Fibroblast of the aortic adventitia (primary cell): ENCODE measurements around the gene DRC1. TPM values are rescaled to one million over a fixed set of nuclear protein-coding genes. Genes with fewer than 3 reads are reported as not detected.

Experiments
- DNase-seq: peaks from one replicate; pipeline ENCODE4 v3.0.0-alpha.2; 2010; ENCODE audit warnings: low read depth
- H3K4me3 ChIP-seq: 2 replicates; pipeline ENCODE4 v1.5.1; 2011; ENCODE audit warnings: low read depth, mild to moderate bottlenecking, control low read depth, low read length, moderate library complexity
- CTCF ChIP-seq: IDR thresholded peaks from 2 replicates; pipeline ENCODE4 v1.5.1; 2011; ENCODE audit warnings: mild to moderate bottlenecking, low read length, control low read depth, inconsistent platforms; ENCODE audit not compliant: insufficient read depth
- total RNA-seq: library from RNA; depleted of rRNA; stranded (reverse); fragments of >200 nt; gene quantifications from 2 replicates; pipeline ENCODE4 v1.2.3, GENCODE V29; 2012; ENCODE audit warnings: low replicate concordance

The DRC1 gene
- total RNA-seq, 1 donor, result not detected

- H3K4me3 ChIP-seq, result no peak overlapping the region
- no peak for DNase-seq
- TF ChIP-seq CTCF, result no peak
These were observed 1.8 kb upstream of the DRC1 start for GRCh38 chr2:26399771-26400376.

GRCh38 chr2:26400723-26401122, 997 bp upstream of the DRC1 start:
- no peak for DNase-seq
- TF ChIP-seq CTCF, result no peak

GRCh38 chr2:26407526-26407925, 5.8 kb downstream of the DRC1 start:
- TF ChIP-seq CTCF, result no peak
- no peak overlapping the region for H3K4me3 ChIP-seq
- no peak for DNase-seq

More at GRCh38 chr2:26400723-26401122, 997 bp upstream of the DRC1 start:
- H3K4me3 ChIP-seq, result no peak overlapping the region

- no peak overlapping the region for H3K4me3 ChIP-seq
- no peak for DNase-seq
- no peak for TF ChIP-seq CTCF
These were observed 8.1 kb downstream of the DRC1 start for GRCh38 chr2:26409785-26410184.

GRCh38 chr2:26410764-26411243, 9.1 kb downstream of the DRC1 start:
- no peak for DNase-seq
- TF ChIP-seq CTCF, result no peak
- H3K4me3 ChIP-seq, result no peak overlapping the region

- no peak for DNase-seq
- no peak for TF ChIP-seq CTCF
- H3K4me3 ChIP-seq, result no peak overlapping the region
These were observed 9.7 kb downstream of the DRC1 start for GRCh38 chr2:26411419-26411818.
